SK-N-MC (cell line): ENCODE measurements around the gene MUC3A.
"Not testable (repeated sequence)": the region's sequence is repeated elsewhere in the genome, so short reads cannot be mapped to it uniquely, and the experiment has no call there.

Experiments
- EZH2 ChIP-seq: fragments of 200-600 bp; sonication (generic); IDR thresholded peaks from one replicate; pipeline ENCODE4 v1.6.1; 2017; ENCODE audit warnings: antibody characterized with exemption
- POLR2AphosphoS5 ChIP-seq: IDR thresholded peaks from 2 replicates; pipeline ENCODE4 v1.6.1; 2012; ENCODE audit warnings: mild to moderate bottlenecking, low read depth, low read length, borderline replicate concordance

DNA sequence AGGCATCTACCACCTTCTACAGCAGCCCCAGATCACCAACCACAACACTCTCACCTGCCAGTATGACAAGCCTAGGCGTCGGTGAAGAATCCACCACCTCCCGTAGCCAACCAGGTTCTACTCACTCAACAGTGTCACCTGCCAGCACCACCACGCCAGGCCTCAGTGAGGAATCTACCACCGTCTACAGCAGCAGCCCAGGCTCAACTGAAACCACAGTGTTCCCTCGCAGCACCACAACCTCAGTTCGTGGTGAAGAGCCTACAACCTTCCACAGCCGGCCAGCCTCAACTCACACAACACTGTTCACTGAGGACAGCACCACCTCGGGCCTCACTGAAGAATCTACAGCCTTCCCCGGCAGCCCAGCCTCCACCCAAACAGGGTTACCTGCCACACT is 49.2 kb downstream of the MUC3A start:
- not testable (repeated sequence) for TF ChIP-seq EZH2, POLR2AphosphoS5
